ENCODE measurements around the gene FBXO34.

Gene FBXO34

GRCh38 chr14:55255979-55256378, 15.2 kb upstream of the FBXO34 start:
- H3K27ac ChIP-seq (ENCODE audit: low read depth, low read length): no peak overlapping the region
- H2BK12ac ChIP-seq (ENCODE audit: low read length): no peak overlapping the region
- H4K12ac ChIP-seq (ENCODE audit: low read depth, low read length): no peak overlapping the region
- no peak overlapping the region for H3K4me2 ChIP-seq (ENCODE audit: low read length)
- no CpG with 5 or more reads among the region's 3 CpGs for whole genome bisulfite sequencing (ENCODE audit: extremely low coverage, insufficient coverage, insufficient read length)
- no peaks in the 10 kb centered on the region for H3K79me1 ChIP-seq (ENCODE audit: low read length)
- H3K23ac ChIP-seq (ENCODE audit: low read length): no peak overlapping the region
- no peak overlapping the region for H3K4me3 ChIP-seq (ENCODE audit: low read depth, low read length)
- no peak overlapping the region for H4K91ac ChIP-seq (ENCODE audit: low read depth, low read length)
- H3K79me2 ChIP-seq (ENCODE audit: control insufficient read depth, insufficient read depth, low read length, poor library complexity): no peaks in the 10 kb centered on the region
- no peak overlapping the region for H2AFZ ChIP-seq (ENCODE audit: insufficient read depth, low read length, poor library complexity)
- no peaks in the 10 kb centered on the region for H3K36me3 ChIP-seq (ENCODE audit: control insufficient read depth in 1 of 2, insufficient read depth in 2 of 2, low read length in 2 of 2)
- H3K18ac ChIP-seq (ENCODE audit: low read length): no peak overlapping the region
- no peak overlapping the region for H2AK5ac ChIP-seq (ENCODE audit: low read length)
- no peaks in the 10 kb centered on the region for H3K27me3 ChIP-seq (ENCODE audit: insufficient read depth, low read length)
- no peak for DNase-seq
- H3K4ac ChIP-seq (ENCODE audit: low read depth, low read length): no peak overlapping the region
- no peak overlapping the region for H2BK5ac ChIP-seq (ENCODE audit: low read depth, low read length, poor library complexity)
- H3K9me3 ChIP-seq (ENCODE audit: insufficient read depth, low read depth, low read length): no peaks in the 10 kb centered on the region
- H3K4me1 ChIP-seq (ENCODE audit: control insufficient read depth in 1 of 2, insufficient read depth in 2 of 2, low read length in 2 of 2): no peaks in the 10 kb centered on the region
- no peak overlapping the region for H2BK120ac ChIP-seq (ENCODE audit: insufficient read depth, low read length, poor library complexity)
- no peak overlapping the region for H3K9ac ChIP-seq (ENCODE audit: low read length)
- no peak overlapping the region for H4K8ac ChIP-seq (ENCODE audit: low read depth, low read length)
- no peak overlapping the region for H3K14ac ChIP-seq (ENCODE audit: low read length)

GRCh38 chr14:55256586-55256985, 14.6 kb upstream of the FBXO34 start:
- no peaks in the 10 kb centered on the region for H3K79me2 ChIP-seq (ENCODE audit: control insufficient read depth, insufficient read depth, low read length, poor library complexity)
- H3K27ac ChIP-seq (ENCODE audit: low read depth, low read length): no peak overlapping the region
- H3K9me3 ChIP-seq (ENCODE audit: insufficient read depth, low read depth, low read length): no peaks in the 10 kb centered on the region
- H2BK12ac ChIP-seq (ENCODE audit: low read length): no peak overlapping the region
- no peak overlapping the region for H4K8ac ChIP-seq (ENCODE audit: low read depth, low read length)
- H3K4me3 ChIP-seq (ENCODE audit: low read depth, low read length): no peak overlapping the region
- H3K23ac ChIP-seq (ENCODE audit: low read length): no peak overlapping the region
- no peaks in the 10 kb centered on the region for H3K27me3 ChIP-seq (ENCODE audit: insufficient read depth, low read length)
- H2AK5ac ChIP-seq (ENCODE audit: low read length): no peak overlapping the region
- H4K12ac ChIP-seq (ENCODE audit: low read depth, low read length): no peak overlapping the region
- no peak overlapping the region for H3K4me2 ChIP-seq (ENCODE audit: low read length)
- H3K4ac ChIP-seq (ENCODE audit: low read depth, low read length): no peak overlapping the region
- DNase-seq: no peak
- H3K9ac ChIP-seq (ENCODE audit: low read length): no peak overlapping the region
- no CpG with 5 or more reads among the region's 6 CpGs for whole genome bisulfite sequencing (ENCODE audit: extremely low coverage, insufficient coverage, insufficient read length)
- no peak overlapping the region for H2BK5ac ChIP-seq (ENCODE audit: low read depth, low read length, poor library complexity)
- H4K91ac ChIP-seq (ENCODE audit: low read depth, low read length): no peak overlapping the region
- no peak overlapping the region for H3K18ac ChIP-seq (ENCODE audit: low read length)
- H3K4me1 ChIP-seq (ENCODE audit: control insufficient read depth in 1 of 2, insufficient read depth in 2 of 2, low read length in 2 of 2): no peaks in the 10 kb centered on the region
- no peak overlapping the region for H2AFZ ChIP-seq (ENCODE audit: insufficient read depth, low read length, poor library complexity)
- no peak overlapping the region for H2BK120ac ChIP-seq (ENCODE audit: insufficient read depth, low read length, poor library complexity)
- no peaks in the 10 kb centered on the region for H3K79me1 ChIP-seq (ENCODE audit: low read length)
- no peak overlapping the region for H3K14ac ChIP-seq (ENCODE audit: low read length)
- no peaks in the 10 kb centered on the region for H3K36me3 ChIP-seq (ENCODE audit: control insufficient read depth in 1 of 2, insufficient read depth in 2 of 2, low read length in 2 of 2)

GRCh38 chr14:55265197-55265596, 6.0 kb upstream of the FBXO34 start:
- Histone ChIP-seq H3K4me3 (ENCODE audit: low read depth, low read length) (no peak overlapping the region), H3K79me1 (ENCODE audit: low read length) (no peaks in the 10 kb centered on the region), H4K91ac (ENCODE audit: low read depth, low read length) (no peak overlapping the region), H3K4ac (ENCODE audit: low read depth, low read length) (no peak overlapping the region), H3K79me2 (ENCODE audit: control insufficient read depth, insufficient read depth, low read length, poor library complexity) (no peaks in the 10 kb centered on the region), H4K8ac (ENCODE audit: low read depth, low read length) (no peak overlapping the region), H3K4me1 (ENCODE audit: control insufficient read depth in 1 of 2, insufficient read depth in 2 of 2, low read length in 2 of 2) (no peaks in the 10 kb centered on the region), H3K36me3 (ENCODE audit: control insufficient read depth in 1 of 2, insufficient read depth in 2 of 2, low read length in 2 of 2) (no peaks in the 10 kb centered on the region), H2BK120ac (ENCODE audit: insufficient read depth, low read length, poor library complexity) (no peak overlapping the region), H3K14ac (ENCODE audit: low read length) (no peak overlapping the region), H3K18ac (ENCODE audit: low read length) (no peak overlapping the region), H2BK12ac (ENCODE audit: low read length) (no peak overlapping the region), H3K4me2 (ENCODE audit: low read length) (no peak overlapping the region), H2AK5ac (ENCODE audit: low read length) (no peak overlapping the region), H3K9ac (ENCODE audit: low read length) (no peak overlapping the region), H4K12ac (ENCODE audit: low read depth, low read length) (no peak overlapping the region), H2BK5ac (ENCODE audit: low read depth, low read length, poor library complexity) (no peak overlapping the region), H3K27ac (ENCODE audit: low read depth, low read length) (no peak overlapping the region), H3K9me3 (ENCODE audit: insufficient read depth, low read depth, low read length) (no peaks in the 10 kb centered on the region), H3K23ac (ENCODE audit: low read length) (no peak overlapping the region), H3K27me3 (ENCODE audit: insufficient read depth, low read length) (no peaks in the 10 kb centered on the region), H2AFZ (ENCODE audit: insufficient read depth, low read length, poor library complexity) (no peak overlapping the region)
- peak in 1 of 2 donors; percentile 9 for DNase-seq
- no CpG with 5 or more reads among the region's 4 CpGs for WGBS (ENCODE audit: extremely low coverage, insufficient coverage, insufficient read length)

GRCh38 chr14:55267820-55268219, 3.4 kb upstream of the FBXO34 start:
- no peaks in the 10 kb centered on the region for H3K9me3 ChIP-seq (ENCODE audit: insufficient read depth, low read depth, low read length)
- H3K14ac ChIP-seq (ENCODE audit: low read length): no peak overlapping the region
- DNase-seq: no peak
- no peak overlapping the region for H3K18ac ChIP-seq (ENCODE audit: low read length)
- no peak overlapping the region for H4K12ac ChIP-seq (ENCODE audit: low read depth, low read length)
- peaks cover 5% of the 10 kb centered on the region for H3K79me2 ChIP-seq (ENCODE audit: control insufficient read depth, insufficient read depth, low read length, poor library complexity)
- H4K91ac ChIP-seq (ENCODE audit: low read depth, low read length): no peak overlapping the region
- no peaks in the 10 kb centered on the region for H3K36me3 ChIP-seq (ENCODE audit: control insufficient read depth in 1 of 2, insufficient read depth in 2 of 2, low read length in 2 of 2)
- no peak overlapping the region for H3K4me3 ChIP-seq (ENCODE audit: low read depth, low read length)
- H2BK5ac ChIP-seq (ENCODE audit: low read depth, low read length, poor library complexity): no peak overlapping the region
- no peak overlapping the region for H3K27ac ChIP-seq (ENCODE audit: low read depth, low read length)
- no peak overlapping the region for H3K4me2 ChIP-seq (ENCODE audit: low read length)
- no peak overlapping the region for H2BK12ac ChIP-seq (ENCODE audit: low read length)
- H3K9ac ChIP-seq (ENCODE audit: low read length): no peak overlapping the region
- peaks cover 7% of the 10 kb centered on the region for H3K79me1 ChIP-seq (ENCODE audit: low read length)
- no peak overlapping the region for H2AK5ac ChIP-seq (ENCODE audit: low read length)
- H4K8ac ChIP-seq (ENCODE audit: low read depth, low read length): no peak overlapping the region
- no peak overlapping the region for H2AFZ ChIP-seq (ENCODE audit: insufficient read depth, low read length, poor library complexity)
- no peak overlapping the region for H2BK120ac ChIP-seq (ENCODE audit: insufficient read depth, low read length, poor library complexity)
- no peak overlapping the region for H3K23ac ChIP-seq (ENCODE audit: low read length)
- H3K4ac ChIP-seq (ENCODE audit: low read depth, low read length): no peak overlapping the region
- no peaks in the 10 kb centered on the region for H3K27me3 ChIP-seq (ENCODE audit: insufficient read depth, low read length)
- H3K4me1 ChIP-seq (ENCODE audit: control insufficient read depth in 1 of 2, insufficient read depth in 2 of 2, low read length in 2 of 2): peaks cover 0 to 2% of the 10 kb centered on the region in 2 experiments
- no CpG with 5 or more reads among the region's 3 CpGs for WGBS (ENCODE audit: extremely low coverage, insufficient coverage, insufficient read length)

Measured in trophoblast cell (in vitro differentiated cells and primary cell).